ENCODE measurements around the gene VWA8.
A peak's percentile ranks its signal among the peaks of the same experiment; 100 is the strongest.
"Not testable (repeated sequence)": the region's sequence is repeated elsewhere in the genome, so short reads cannot be mapped to it uniquely, and the experiment has no call there.

The VWA8 gene

DNA sequence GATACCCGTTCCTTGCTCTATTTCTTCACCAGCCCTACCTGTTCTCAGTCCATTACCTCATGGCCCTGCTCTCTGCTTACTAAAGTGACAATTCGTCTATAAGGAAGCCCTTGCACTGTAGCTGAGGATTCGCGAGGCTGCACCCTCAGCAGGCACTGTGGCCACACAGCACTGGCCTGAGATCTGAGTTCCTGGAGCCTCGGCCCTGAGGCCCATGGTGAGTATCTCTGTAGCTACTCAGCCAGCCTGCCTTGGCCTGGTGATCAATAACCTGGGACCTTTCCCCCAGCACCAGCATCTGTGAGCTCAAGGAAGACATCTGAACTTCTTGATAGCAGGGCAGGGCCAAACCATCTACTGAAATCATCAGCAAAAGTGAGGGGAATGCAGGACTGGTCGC lies 412.9 kb downstream of the VWA8 start:
- Histone ChIP-seq H3K27ac (no peak overlapping the region), H3K36me3 (replicated peaks) (no peaks in the 10 kb centered on the region), H3K27me3 (replicated peaks) (no peaks in the 10 kb centered on the region), H3K4me3 (ENCODE audit: low read depth, low read length) (no peak overlapping the region)
- TF ChIP-seq, protein P1, sequence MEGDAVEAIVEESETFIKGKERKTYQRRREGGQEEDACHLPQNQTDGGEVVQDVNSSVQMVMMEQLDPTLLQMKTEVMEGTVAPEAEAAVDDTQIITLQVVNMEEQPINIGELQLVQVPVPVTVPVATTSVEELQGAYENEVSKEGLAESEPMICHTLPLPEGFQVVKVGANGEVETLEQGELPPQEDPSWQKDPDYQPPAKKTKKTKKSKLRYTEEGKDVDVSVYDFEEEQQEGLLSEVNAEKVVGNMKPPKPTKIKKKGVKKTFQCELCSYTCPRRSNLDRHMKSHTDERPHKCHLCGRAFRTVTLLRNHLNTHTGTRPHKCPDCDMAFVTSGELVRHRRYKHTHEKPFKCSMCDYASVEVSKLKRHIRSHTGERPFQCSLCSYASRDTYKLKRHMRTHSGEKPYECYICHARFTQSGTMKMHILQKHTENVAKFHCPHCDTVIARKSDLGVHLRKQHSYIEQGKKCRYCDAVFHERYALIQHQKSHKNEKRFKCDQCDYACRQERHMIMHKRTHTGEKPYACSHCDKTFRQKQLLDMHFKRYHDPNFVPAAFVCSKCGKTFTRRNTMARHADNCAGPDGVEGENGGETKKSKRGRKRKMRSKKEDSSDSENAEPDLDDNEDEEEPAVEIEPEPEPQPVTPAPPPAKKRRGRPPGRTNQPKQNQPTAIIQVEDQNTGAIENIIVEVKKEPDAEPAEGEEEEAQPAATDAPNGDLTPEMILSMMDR (IDR thresholded peaks at IDR 0.05; ENCODE audit: low read depth, low read length, missing control alignments) = no peak
- in situ Hi-C loops (cut with HindIII; ENCODE audit: low pct_ligation_motif_present, low sequenced_read_pairs) = no loop called here
- no peak for DNase-seq

DNA sequence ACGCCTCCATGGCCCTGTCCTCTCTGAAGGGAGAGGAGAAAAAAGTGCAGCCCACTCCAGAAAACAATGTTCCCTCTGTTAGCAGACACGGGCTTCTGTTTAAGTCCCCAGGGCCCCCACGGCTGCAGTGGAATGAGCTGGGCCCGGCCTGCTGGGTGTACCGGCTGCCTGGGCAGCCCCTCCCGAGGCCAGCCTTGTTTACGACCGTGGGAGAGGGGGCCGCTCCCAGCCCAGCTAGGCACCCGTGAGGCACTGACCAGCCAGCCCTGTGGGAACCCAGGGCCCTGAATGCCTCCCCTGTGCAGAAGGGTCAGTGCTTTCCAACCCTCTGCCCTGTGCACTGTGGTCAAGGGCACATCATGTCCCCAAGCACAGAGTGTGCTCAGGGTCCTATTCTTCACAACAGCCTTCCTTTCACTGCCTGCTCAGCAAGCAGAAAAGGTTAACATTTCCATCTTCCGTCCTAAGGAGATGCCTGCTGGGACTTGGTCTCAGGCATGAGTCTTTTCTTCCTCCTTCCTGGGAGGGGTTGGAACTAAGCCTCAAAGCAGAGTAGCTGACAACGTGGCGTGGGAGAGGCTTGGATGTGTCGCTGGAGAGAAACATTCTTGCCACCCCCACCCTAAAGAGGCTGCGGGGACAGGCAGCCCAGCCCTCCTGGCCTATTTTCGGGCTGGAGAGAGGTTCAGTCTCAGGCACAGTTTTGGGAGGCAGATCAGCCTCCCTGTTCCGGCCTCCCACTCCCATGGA lies 413.5 kb downstream of the VWA8 start:
- TF ChIP-seq, protein P1 (IDR thresholded peaks at IDR 0.05; ENCODE audit: low read depth, low read length, missing control alignments) = no peak
- in situ Hi-C loops (cut with HindIII; ENCODE audit: low pct_ligation_motif_present, low sequenced_read_pairs) = no loop called here
- Histone ChIP-seq H3K36me3 (replicated peaks) (no peaks in the 10 kb centered on the region), H3K4me3 (ENCODE audit: low read depth, low read length) (no peak overlapping the region), H3K27me3 (replicated peaks) (no peaks in the 10 kb centered on the region), H3K27ac (no peak overlapping the region)
- no peak for DNase-seq

DNA sequence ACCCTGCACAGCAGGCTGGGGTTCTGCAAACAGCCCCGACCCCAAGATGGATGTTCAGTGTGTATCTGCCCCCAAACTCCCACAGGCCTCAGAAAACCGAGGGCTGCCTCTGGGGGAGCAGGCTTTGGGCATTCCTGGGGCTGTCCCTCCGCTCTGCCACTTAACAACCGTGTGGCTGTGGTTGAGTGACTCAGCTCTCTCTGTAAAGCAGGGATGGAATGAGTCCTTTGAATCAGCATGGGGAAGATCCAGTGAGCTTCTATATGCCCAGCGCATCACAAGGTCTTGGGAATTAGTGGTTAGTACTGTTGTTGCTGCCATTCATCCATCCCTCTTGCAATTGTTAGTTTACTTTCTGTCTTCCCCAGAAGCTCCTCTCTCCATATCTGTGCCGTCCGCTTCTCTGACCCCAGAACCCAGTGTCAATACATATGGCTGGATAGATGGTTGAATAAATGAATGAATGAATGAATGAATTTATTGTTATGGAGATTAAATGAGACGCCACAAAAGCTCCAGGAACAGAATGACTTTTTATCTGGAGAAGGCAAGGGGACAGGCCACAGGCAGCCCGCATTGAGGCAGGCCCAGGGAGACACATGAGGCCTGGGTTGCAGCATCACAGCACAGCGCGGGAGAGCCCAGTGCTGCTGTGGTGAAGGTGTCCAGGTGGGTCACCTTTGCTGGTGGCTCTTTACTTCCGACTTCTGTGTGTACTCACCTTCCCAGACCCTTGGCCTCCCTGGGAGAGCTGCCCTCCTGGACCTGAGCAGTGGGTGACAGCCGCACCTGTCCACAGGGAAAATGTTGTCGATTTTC lies 414.3 kb downstream of the VWA8 start:
- Histone ChIP-seq H3K27ac (no peak overlapping the region), H3K36me3 (replicated peaks) (no peaks in the 10 kb centered on the region)
- peak; percentile 81 for DNase-seq

DNA sequence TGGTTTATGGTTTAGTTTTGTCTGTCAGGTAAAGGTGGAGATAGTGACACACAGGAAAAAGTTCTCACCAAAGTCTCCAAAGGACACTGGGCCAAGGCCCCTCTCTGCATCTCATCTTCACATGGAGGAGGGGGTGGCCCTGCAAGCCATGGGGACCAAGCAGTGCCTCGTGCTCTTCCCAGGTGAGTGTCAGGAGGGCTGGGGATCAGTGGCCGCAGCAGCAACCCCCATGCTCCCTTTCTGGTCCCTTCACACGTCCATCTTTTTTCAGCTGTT lies 415.5 kb downstream of the VWA8 start:
- no peaks in the 10 kb centered on the region for H3K27me3 ChIP-seq (replicated peaks)
- no peak overlapping the region for H3K4me3 ChIP-seq (ENCODE audit: low read depth, low read length)
- in situ Hi-C loops (cut with HindIII; ENCODE audit: low pct_ligation_motif_present, low sequenced_read_pairs) = no loop called here
- no peak for DNase-seq
- H3K27ac ChIP-seq = no peak overlapping the region
- H3K36me3 ChIP-seq (replicated peaks) = no peaks in the 10 kb centered on the region
- TF ChIP-seq, protein P1 (IDR thresholded peaks at IDR 0.05; ENCODE audit: low read depth, low read length, missing control alignments) = no peak

More for the DNA sequence above, 414.3 kb downstream of the VWA8 start:
- in situ Hi-C loops (cut with HindIII; ENCODE audit: low pct_ligation_motif_present, low sequenced_read_pairs) = no loop called here
- TF ChIP-seq, protein P1 (IDR thresholded peaks at IDR 0.05; ENCODE audit: low read depth, low read length, missing control alignments) = no peak
- Histone ChIP-seq H3K27me3 (replicated peaks) (no peaks in the 10 kb centered on the region), H3K4me3 (ENCODE audit: low read depth, low read length) (no peak overlapping the region)

DNA sequence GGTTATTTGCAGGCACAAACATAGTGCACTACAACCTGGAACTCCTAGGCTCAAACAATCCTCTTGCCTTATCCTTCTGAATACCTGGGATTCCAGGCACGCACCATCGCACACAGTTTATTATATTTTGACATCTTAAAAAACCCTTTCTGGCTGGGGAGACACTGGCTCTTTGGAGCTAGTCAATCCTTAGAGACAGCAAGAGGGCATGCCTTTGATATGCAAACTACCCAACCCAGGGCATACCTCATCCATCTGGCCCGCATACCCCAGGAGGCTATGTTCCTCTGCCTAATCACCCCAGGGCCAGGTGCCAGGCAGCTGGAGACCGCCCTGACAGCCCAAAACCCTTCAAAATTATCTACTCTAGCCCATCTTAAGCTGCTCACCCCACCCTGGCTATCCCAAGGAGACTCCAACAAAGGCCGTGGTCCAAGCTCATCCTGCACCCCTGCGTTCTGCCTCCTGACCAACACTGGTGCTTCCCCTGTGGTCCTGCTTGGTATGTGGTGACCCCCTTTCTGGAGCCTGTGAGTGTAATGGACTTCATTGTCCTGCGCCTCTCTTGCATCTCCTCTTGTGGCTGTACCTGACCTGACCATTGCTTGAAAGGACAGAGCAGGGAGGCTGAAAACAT lies 417.1 kb downstream of the VWA8 start:
- TF ChIP-seq, protein P1 (IDR thresholded peaks at IDR 0.05; ENCODE audit: low read depth, low read length, missing control alignments) = no peak
- no peaks in the 10 kb centered on the region for H3K36me3 ChIP-seq (replicated peaks)
- no peak overlapping the region for H3K27ac ChIP-seq
- in situ Hi-C loops (cut with HindIII; ENCODE audit: low pct_ligation_motif_present, low sequenced_read_pairs) = no loop called here
- H3K27me3 ChIP-seq (replicated peaks) = no peaks in the 10 kb centered on the region
- no peak overlapping the region for H3K4me3 ChIP-seq (ENCODE audit: low read depth, low read length)
- DNase-seq = no peak

DNA sequence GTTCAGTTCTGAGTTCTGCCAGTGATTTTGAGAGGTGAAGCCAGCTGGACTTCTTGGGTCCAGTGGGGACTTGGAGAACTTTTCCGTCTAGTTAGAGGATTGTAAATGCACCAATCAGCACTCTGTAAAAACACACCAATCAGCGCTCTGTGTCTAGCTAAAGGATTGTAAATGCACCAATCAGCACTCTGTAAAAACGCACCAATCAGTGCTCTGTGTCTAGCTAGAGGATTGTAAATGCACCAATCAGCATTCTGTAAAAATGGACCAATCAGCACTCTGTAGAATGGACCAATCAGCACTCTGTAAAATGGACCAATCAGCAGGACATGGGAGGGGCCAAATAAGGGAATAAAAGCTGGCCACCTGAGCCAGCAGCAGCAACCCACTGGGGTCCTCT lies 418.1 kb downstream of the VWA8 start:
- H3K4me3 ChIP-seq (ENCODE audit: low read depth, low read length); H3K27me3 ChIP-seq (replicated peaks); in situ Hi-C loops (cut with HindIII; ENCODE audit: low pct_ligation_motif_present, low sequenced_read_pairs); H3K36me3 ChIP-seq (replicated peaks); DNase-seq; H3K27ac ChIP-seq: not testable (repeated sequence)
